ENCODE results near the gene STRN3.
"Not testable (repeated sequence)": the region's sequence is repeated elsewhere in the genome, so short reads cannot be mapped to it uniquely, and the experiment has no call there.

Gene STRN3

GRCh38 chr14:30971586-30971985 is 54.6 kb downstream of the STRN3 start:
- no peak for DNase-seq (ENCODE audit: low read depth, low spot score)

DNA sequence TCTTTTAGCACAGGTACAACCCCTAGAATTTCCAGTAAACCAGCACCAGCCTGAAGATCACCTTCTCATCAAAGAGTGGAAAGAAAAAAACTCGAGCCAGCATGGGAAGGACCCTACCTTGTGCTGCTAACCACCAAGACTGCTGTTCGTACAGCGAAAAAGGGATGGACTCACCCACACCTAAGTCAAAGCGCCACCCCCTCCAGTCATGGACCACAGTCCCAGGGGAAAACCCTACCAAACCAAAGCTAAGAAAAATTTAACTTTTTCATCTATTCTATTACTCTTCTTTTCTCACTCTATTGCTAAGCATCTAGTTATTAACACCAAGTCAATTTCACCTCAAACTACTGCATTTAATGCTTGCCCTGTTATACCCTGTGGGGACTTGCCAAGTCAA is 56.4 kb downstream of the STRN3 start:
- not testable (repeated sequence) for DNase-seq (ENCODE audit: low read depth, low spot score)

DNA sequence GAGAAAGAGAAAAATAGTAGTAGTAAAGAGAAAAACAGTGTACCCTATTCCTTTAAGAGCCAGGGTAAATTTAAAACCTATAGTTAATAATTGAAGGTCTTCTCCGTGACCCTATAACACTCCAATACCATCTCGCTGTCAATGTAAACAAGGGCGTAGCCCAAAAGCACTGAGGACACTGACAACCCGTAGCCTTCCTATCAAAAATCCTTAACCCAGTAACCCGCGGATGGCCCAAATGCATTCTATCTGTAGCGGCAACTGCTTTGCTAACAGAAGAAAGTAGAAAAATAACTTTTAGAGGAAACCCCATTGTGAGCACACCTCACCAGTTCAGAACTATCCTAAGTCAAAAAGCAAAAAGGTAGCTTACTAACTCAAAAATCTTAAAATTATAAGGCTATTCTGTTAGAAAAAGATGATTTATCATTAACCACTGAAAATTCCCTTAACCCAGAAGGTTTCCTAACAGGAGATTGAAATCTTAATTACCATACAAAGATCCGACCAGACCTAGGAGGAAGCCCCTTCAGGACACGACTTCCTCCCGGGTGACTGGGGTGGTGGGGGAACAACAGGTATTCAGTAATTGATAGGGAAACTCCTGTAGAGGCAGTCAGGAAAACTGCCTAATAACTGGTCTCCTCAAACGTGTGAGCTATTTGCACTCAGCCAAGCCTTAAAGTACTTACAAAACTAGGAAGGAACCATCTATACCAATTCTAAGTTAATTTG is 58.6 kb downstream of the STRN3 start:
- not testable (repeated sequence) for DNase-seq (ENCODE audit: low read depth, low spot score)

DNA sequence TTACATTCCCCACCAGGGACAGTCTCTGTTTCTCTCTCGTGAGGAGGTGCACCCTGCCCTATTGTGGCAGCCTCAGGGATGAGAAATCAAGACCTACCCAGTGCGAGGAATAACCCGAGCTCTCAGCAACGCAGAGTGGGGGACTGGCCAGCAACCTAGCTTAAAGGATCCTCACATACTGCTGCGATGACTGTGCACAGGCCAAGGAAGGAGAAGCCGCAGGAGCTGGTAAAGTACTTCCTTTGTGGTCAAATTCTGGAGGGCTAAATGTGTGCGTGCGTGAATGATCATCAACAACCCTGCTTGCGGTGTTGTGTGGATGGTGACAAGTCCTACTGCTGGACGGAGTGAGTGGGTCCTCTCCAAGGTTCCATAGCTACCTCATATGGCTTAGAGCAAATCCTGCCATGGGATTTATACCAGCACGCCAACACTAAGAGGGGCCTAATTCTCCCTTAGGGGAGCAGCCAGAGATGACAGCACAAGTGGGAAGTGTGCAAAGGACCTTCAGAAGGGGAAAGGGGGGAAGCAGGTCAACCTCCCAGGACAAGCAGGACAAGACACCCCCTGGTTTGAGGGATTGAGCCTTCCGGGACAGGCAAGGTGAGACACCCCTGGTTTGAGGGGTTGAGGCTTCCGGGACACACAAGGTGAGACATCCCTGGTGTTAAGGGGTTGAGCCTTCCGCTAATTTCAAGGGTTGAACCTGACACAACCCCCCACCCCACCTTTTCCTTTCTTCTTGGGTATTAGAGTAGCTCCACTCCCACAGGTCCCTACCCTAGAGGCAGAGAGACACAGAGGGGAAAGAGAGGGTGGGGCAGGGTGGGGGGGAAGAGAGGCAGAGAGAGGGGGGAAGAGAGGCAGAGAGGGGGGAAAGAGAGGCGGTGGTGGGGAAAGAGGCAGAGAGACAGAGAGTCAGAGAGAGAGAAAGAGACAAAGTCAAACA is 59.5 kb downstream of the STRN3 start:
- DNase-seq (ENCODE audit: low read depth, low spot score): no peak

- not testable (repeated sequence) for DNase-seq (ENCODE audit: low read depth, low spot score)
Measured at GRCh38 chr14:30965861-30966260, 60.3 kb downstream of the STRN3 start.

DNA sequence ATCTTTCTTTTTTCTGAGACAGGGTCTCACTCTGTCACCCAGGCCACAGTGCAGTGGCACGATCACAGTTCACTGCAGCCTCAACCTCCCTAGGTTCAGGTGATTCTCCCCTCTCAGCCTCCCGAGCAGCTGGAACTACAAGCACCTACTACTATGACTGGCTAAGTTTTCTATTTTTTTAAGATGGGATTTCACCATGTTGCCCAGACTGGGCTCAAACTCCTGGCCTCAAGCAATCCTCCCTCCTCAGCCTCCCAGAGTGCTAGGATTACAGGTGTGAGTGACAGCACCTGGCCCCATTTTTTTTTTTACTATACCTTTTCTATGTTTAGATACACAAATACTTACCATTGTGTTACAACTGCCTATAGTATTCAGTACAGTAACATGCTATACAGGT is 63.6 kb downstream of the STRN3 start:
- DNase-seq (ENCODE audit: low read depth, low spot score): not testable (repeated sequence)

- no peak for DNase-seq (ENCODE audit: low read depth, low spot score)
Measured at GRCh38 chr14:30961330-30961729, 64.8 kb downstream of the STRN3 start.

- no peak for DNase-seq (ENCODE audit: low read depth, low spot score)
Measured at GRCh38 chr14:30960216-30960615, 66.0 kb downstream of the STRN3 start.

- no peak for DNase-seq (ENCODE audit: low read depth, low spot score)
Measured at GRCh38 chr14:30958555-30959407, 67.4 kb downstream of the STRN3 start.

DNA sequence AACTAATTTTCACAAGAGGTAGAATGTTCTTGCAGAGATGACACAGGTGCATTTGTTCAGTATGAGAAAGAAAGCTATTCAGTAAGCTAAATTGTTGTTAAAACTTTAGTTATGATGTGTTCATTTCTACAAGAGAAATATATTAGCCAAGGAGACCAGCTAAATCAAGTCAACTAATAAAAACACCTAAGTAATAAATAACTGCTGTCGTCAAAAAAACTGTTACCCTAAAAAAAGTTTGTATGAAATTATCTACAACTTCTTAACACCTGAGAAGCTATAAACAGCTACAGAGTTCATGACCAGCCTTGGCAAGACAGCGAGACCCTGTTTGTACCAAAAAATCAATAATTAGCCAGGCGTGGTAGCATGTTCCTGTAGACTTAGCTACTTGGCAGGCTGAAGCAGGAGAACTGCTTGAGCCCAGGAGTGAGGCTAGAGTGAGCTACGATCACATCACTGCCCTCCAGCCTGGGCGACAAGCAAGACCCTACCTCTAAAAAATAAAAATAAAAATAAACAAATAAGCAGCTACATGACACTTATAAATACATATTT is 68.3 kb downstream of the STRN3 start:
- DNase-seq (ENCODE audit: low read depth, low spot score): no peak

- DNase-seq (ENCODE audit: low read depth, low spot score): no peak
Measured at GRCh38 chr14:30949651-30950050, 76.5 kb downstream of the STRN3 start.

- no peak for DNase-seq (ENCODE audit: low read depth, low spot score)
Measured at GRCh38 chr14:30943694-30944093, 82.5 kb downstream of the STRN3 start.

- DNase-seq (ENCODE audit: low read depth, low spot score): no peak
Measured at GRCh38 chr14:30940886-30941285, 85.3 kb downstream of the STRN3 start.

DNA sequence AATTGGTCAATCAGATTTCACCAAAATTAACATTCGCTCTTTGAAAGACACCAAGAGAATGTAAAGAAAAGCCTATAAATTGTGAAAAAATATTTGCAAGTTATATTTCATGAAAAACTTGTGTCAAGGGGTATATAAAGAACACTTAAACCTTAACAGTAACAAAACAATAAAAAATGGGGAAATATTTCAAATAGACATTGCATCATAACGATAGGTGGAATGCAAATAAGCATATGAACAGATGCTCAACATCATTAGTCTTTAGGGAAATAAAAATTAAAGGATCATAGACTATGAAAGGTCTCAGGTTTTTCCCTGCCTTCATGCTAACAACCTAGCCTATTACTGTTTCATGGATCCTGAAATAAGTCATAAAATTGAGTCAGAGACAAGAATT is 87.6 kb downstream of the STRN3 start:
- DNase-seq (ENCODE audit: low read depth, low spot score): no peak

GRCh38 chr14:30935445-30935844 is 90.7 kb downstream of the STRN3 start:
- no peak for DNase-seq (ENCODE audit: low read depth, low spot score)

DNA sequence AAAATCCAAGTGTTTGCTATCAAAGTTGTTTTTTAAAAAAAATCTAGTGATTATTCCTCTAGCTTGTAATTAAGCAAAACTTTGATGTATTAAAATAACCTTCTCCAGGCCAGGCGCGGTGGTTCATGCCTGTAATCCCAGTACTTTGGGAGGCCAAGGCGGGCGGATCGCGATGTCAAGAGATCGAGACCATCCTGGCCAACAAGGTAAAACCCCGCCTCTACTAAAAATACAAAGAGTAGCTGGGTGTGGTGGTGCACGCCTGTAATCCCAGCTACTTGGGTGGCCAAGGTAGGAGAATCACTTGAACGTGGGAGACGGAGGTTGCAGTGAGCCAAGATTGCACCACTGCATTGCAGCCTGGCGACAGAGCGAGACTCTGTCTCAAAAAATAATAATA is 92.2 kb downstream of the STRN3 start:
- DNase-seq (ENCODE audit: low read depth, low spot score): not testable (repeated sequence)

DNA sequence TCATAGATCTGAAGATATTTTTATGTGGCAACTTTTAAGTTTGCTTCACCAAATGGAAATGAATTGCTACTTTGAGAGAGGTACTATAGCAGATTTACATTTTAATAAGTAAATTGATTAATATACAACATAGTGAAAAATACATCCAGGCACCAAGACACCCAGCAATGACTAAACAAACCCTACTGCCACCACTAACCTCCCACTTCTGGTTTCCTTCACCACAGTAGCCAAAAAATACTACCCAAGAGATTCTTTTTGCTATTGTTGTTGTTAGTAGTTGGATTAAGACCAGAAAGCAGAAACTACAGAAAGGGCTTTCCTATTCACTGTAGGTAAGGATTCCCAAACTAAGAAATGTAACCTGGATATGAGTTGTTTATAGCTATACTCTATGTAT is 97.7 kb downstream of the STRN3 start:
- no peak for DNase-seq (ENCODE audit: low read depth, low spot score)

- no peak for DNase-seq (ENCODE audit: low read depth, low spot score)
Measured at GRCh38 chr14:30925254-30925653, 100.9 kb downstream of the STRN3 start.

DNA sequence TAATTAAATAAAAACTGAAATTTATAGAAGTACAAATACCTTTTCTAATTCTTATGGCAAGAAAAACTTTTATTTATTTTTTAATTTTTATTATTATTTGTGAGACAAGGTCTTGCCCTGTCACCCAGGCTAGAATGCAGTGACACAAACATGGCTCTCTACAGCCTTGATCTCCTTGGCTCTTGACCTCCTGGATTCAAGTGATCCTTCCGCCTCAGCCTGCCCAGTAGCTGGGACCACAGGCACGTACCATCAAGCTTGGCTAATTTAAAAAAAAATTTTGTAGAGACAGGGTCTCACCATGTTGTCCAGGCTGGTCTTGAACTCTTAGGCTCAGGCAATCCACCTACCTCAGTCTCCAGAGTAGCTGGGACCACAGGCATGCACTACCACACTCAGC is 104.4 kb downstream of the STRN3 start:
- no peak for DNase-seq (ENCODE audit: low read depth, low spot score)

- no peak for DNase-seq (ENCODE audit: low read depth, low spot score)
Measured at GRCh38 chr14:30921305-30921704, 104.9 kb downstream of the STRN3 start.

DNA sequence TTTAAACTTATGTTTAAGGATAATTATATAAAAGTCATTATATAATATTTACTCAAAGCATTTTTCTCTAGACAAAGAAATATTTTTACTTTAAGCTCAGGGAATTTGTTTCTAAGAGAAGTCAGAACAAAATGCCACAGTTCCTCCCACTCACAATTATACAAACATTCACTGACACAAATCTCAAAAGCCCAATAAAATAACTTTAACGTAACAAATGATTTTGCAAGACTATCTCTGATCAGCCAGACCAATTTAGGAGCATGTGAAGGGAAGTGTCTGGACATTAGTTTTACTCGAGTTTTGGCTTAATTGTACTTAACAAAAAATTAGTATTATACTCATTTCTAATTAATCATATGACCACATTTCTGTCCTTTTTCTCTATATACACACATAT is 110.6 kb downstream of the STRN3 start:
- DNase-seq (ENCODE audit: low read depth, low spot score): no peak

DNA sequence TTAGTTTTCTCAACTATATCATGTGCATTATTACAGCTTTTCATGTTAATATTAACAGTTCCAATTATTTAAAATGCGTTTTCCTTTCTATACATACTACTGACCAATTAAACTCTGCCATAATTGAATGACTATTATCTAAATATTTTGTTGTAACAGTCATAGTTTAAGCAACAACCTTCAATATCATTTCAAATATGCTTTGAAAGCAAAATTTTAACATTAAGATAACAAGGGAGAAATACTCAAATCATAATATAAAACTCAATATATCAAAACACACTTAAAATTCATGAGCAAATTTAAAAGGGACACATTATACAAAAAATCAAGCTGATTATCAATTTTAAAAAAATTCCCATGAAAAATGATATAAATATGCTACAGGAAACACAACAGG is 111.4 kb downstream of the STRN3 start:
- DNase-seq (ENCODE audit: low read depth, low spot score): no peak

All from smooth muscle cell of the brain vasculature (primary cell).